PFSK-1 (cell line): ENCODE measurements around the gene CMPK1.

ENCODE experiments used
- FOXP2 ChIP-seq: optimal IDR thresholded peaks from 2 replicates; pipeline ENCODE3; 2011; ENCODE audit warnings: borderline replicate concordance, control low read depth, inconsistent platforms; ENCODE audit not compliant: insufficient read depth; ENCODE audit errors: extremely low read length, extremely low read depth
- POLR2AphosphoS5 ChIP-seq: IDR thresholded peaks from 2 replicates; pipeline ENCODE4 v1.6.1; 2012; ENCODE audit warnings: low read depth, mild to moderate bottlenecking, control low read depth, low read length, moderate library complexity
- SIN3A ChIP-seq: IDR thresholded peaks from 2 replicates; pipeline ENCODE4 v1.6.1; 2012; ENCODE audit warnings: mild to moderate bottlenecking, low read length, moderate library complexity, borderline replicate concordance; ENCODE audit not compliant: insufficient read depth
- TAF1 ChIP-seq: IDR thresholded peaks from 2 replicates; pipeline ENCODE4 v1.6.1; 2012; ENCODE audit warnings: low read length, control low read depth, borderline replicate concordance; ENCODE audit not compliant: insufficient read depth
- TF ChIP-seq, protein P1 (sequence below), 2 experiments: IDR thresholded peaks; 2 replicates each; pipeline versions ENCODE4 v1.6.1 to v1.8.0; 2011 to 2012; ENCODE audit warnings: low read depth in 2 of 2, low read length in 2 of 2, control low read depth in 1 of 2, inconsistent platforms in 1 of 2, mild to moderate bottlenecking in 1 of 2, moderate library complexity in 1 of 2; ENCODE audit not compliant: insufficient read depth in 1 of 2

CMPK1 gene

DNA sequence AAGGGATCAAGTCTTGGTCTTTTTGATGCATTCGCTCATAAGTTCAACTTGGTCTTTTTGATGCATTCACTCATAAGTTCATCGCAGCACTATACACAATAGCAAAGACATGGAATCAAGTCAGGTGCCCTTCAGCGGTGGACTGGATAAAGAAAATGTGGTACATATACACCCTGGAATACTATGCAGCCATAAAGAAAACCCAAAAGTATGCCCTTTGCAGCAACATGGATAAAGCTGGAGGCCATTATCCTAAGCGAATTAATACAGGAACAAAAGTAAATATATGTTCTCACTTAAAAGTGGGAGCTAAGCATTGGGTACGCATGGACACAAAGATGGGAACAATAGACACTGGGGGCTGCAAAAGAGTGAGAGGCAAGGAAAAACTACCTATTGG, 52.7 kb downstream of the CMPK1 start:
- TF ChIP-seq, protein P1, sequence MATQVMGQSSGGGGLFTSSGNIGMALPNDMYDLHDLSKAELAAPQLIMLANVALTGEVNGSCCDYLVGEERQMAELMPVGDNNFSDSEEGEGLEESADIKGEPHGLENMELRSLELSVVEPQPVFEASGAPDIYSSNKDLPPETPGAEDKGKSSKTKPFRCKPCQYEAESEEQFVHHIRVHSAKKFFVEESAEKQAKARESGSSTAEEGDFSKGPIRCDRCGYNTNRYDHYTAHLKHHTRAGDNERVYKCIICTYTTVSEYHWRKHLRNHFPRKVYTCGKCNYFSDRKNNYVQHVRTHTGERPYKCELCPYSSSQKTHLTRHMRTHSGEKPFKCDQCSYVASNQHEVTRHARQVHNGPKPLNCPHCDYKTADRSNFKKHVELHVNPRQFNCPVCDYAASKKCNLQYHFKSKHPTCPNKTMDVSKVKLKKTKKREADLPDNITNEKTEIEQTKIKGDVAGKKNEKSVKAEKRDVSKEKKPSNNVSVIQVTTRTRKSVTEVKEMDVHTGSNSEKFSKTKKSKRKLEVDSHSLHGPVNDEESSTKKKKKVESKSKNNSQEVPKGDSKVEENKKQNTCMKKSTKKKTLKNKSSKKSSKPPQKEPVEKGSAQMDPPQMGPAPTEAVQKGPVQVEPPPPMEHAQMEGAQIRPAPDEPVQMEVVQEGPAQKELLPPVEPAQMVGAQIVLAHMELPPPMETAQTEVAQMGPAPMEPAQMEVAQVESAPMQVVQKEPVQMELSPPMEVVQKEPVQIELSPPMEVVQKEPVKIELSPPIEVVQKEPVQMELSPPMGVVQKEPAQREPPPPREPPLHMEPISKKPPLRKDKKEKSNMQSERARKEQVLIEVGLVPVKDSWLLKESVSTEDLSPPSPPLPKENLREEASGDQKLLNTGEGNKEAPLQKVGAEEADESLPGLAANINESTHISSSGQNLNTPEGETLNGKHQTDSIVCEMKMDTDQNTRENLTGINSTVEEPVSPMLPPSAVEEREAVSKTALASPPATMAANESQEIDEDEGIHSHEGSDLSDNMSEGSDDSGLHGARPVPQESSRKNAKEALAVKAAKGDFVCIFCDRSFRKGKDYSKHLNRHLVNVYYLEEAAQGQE (IDR thresholded peaks at IDR 0.05; ENCODE audit: insufficient read depth in 1 of 2, low read depth in 2 of 2, low read length in 2 of 2), result no peak
- TF ChIP-seq TAF1 (no peak), POLR2AphosphoS5 (no peak), SIN3A (no peak), FOXP2 (no peak)

DNA sequence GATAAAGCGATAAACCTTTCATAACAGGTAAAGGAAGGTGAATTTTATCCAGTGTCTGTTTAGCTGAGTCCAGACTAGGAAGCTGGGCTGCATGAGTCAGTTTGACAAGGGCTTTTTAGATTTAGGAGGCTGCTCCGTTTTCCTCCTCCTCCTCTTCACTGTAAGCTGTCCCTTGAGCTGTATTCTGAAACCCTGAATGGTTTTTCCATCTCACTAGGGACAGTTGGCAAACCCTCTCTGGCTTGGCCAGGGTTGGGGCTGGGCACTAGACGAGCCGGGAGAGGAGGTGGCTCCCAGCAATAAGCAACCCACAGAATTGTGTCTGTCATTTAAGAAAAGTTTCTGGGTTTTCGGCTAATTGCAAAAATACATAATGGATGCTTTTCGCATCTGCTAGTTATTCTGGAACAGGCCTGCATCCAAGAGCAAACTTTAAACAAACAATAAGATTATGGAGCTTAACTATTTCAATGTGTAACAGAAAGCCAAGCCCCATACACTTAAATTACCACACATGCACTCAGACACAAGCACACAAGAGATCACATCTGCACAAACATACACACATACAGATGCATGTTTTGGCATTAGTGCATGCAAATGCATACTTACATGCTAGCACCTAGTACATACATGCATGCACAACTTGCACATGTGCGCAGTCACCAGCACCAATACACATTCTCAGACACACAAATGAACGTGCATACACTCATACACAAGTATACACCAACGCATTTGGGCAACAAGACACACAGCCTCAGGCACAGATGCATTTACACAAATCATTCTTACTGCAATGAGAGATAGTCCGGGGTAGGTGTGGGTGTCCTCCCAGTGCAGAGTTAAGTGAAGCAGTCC, 54.7 kb downstream of the CMPK1 start:
- TF ChIP-seq FOXP2, result no peak

DNA sequence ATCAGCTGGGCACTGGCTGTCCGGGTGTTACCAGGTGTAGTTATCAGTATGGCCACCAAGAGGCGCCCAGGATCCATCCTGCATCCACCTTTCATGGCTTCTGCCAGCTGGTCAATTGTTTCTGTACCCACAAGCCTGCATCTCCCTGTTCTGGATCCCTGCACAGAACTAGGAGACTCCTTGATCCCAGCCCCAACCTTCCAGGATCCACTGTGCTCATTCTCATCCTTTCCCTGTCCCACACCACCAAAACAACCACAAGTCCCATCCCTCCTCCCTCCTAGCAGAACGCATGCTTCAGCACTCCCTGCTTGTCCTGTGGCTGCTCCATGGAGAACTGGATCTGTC, 55.3 kb downstream of the CMPK1 start:
- TF ChIP-seq POLR2AphosphoS5, result no peak

DNA sequence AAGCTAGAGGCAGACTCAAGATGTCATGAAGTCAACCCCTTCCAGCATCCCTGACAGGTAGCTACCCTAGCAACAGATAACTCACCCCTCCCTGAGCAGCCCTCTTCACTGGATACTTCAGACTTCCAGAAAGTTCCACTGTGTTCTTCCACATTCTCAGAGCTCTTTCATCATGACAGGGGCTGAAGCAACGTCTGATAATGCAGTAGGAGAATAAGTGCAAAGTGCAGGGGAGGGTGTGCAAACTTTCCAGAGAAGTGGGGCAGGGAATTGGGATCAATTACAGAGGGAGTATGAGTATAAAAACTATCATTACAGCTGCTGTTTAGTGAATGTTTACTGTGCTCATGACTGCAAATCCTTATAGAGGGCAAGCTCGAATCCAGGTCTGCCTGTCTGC, 56.1 kb downstream of the CMPK1 start:
- TF ChIP-seq POLR2AphosphoS5, result no peak

DNA sequence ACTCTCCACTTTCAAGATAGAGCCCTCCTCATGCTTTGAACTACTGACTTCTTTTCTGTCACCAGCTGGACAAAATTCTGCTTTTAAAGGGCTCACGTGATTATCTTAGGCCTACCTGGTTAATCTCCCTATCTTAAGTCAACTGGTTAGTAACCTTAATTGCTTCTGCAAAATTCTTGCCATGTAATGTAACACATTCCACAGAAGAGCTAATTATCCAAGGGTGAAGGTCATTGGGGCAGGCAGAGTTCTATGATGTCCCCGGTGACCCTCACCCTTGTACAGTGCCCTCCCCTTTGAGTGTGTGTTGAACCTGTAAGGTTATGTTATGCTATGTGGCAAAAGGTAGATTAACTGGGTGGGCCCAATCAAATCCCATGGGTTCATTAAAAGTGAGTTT, 57.3 kb downstream of the CMPK1 start:
- TF ChIP-seq SIN3A (no peak), POLR2AphosphoS5 (no peak), TAF1 (no peak), FOXP2 (no peak)
- TF ChIP-seq, protein P1 (IDR thresholded peaks at IDR 0.05; ENCODE audit: insufficient read depth in 1 of 2, low read depth in 2 of 2, low read length in 2 of 2), result no peak

DNA sequence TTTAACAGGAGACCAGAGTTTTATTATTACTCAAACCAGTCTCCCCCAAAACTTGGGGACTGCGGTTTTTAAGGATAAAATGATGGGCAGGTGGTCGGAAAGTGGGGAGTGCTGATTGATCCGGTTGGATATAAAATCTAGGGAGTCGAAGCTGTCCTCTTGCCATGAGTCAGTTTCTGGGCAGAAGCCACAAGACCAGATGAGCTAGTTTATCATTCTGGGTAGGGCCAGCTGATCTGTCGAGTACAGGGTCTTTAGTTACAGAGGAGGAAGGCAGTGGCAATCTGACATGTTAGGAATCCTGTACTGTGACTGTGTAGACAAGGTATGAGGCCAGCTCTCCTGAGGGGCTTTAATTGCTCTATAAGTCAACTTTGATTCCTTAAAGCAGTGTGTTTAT, 59.6 kb downstream of the CMPK1 start:
- TF ChIP-seq TAF1 (no peak), SIN3A (no peak), FOXP2 (no peak), POLR2AphosphoS5 (no peak)
- TF ChIP-seq, protein P1 (IDR thresholded peaks at IDR 0.05; ENCODE audit: insufficient read depth in 1 of 2, low read depth in 2 of 2, low read length in 2 of 2), result no peak

DNA sequence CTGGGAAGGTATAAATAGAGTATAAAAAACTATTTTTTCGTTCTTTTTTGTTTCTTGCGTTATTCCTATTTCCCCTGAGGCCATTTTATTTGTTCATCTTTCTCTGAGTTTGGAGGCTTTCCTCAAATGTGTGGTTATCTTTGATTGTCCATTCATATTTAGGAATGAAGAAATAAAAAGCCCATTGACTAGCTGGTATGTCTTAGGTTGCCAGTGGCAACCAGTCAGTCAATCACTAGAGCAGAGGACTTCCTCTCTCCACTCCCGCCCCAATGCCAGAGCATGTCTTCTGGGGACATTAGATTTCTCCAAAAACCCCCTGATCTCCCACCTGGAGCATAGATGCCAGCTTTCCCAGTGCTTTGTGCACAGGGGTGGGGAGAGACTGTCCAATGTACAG, 61.8 kb downstream of the CMPK1 start:
- TF ChIP-seq, protein P1 (IDR thresholded peaks at IDR 0.05; ENCODE audit: insufficient read depth in 1 of 2, low read depth in 2 of 2, low read length in 2 of 2), result no peak
- TF ChIP-seq POLR2AphosphoS5 (no peak), SIN3A (no peak), FOXP2 (no peak), TAF1 (no peak)
